HG03196 (cell line): Measurements from ENCODE around the gene TMEM45B.
"Not testable (repeated sequence)": the region's sequence is repeated elsewhere in the genome, so short reads cannot be mapped to it uniquely, and the experiment has no call there.

Experiments used
- ATAC-seq: cut with Tn5 transposase; IDR thresholded peaks from one replicate; pipeline ENCODE4 v1.9.1; 2021; ENCODE audit not compliant: unreplicated experiment

The TMEM45B gene

DNA sequence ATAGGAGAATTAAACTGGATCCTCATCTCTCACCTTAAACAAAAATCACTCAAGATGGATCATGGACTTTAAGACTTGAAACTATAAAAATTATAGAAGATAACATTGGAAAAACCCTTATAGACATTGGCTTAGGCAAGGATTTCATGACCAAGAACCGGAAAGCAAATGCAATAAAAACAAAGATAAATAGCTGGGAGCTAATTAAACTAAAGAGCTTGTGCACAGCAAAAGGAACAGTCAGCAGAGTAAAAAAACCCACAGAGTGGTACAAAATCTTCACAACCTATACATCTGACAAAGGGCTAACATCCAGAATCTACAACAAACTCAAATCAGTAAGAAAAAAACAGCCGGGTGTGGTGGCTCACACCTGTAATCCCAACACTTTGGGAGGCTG is 7.4 kb upstream of the TMEM45B start:
- not testable (repeated sequence) for ATAC-seq

DNA sequence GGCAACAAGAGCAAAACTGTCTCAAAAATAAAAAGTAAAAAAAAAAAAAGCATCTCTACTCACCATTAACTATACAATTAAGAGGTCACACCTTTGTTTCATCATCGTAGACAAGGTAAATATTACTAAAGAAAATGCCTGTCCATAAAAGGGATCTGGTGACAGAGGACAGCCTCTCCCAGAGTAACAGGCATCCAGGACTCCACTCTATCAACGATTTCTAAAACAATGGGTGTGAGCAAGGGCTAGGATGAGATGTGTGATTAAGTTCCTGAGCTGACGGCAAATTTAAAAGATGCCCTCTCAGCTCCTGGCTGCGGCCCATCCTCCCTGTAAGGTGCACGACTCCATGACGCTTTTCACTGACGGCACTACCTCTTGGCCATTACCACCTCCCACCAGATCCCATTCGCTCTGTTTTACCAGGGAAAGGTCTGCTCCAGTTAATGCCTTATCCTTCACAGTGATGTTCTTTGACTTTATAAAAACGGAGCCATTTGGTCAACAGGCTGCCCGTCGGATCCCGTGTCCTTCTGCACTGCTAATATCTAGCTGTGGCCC is 2.3 kb upstream of the TMEM45B start:
- no peak for ATAC-seq

DNA sequence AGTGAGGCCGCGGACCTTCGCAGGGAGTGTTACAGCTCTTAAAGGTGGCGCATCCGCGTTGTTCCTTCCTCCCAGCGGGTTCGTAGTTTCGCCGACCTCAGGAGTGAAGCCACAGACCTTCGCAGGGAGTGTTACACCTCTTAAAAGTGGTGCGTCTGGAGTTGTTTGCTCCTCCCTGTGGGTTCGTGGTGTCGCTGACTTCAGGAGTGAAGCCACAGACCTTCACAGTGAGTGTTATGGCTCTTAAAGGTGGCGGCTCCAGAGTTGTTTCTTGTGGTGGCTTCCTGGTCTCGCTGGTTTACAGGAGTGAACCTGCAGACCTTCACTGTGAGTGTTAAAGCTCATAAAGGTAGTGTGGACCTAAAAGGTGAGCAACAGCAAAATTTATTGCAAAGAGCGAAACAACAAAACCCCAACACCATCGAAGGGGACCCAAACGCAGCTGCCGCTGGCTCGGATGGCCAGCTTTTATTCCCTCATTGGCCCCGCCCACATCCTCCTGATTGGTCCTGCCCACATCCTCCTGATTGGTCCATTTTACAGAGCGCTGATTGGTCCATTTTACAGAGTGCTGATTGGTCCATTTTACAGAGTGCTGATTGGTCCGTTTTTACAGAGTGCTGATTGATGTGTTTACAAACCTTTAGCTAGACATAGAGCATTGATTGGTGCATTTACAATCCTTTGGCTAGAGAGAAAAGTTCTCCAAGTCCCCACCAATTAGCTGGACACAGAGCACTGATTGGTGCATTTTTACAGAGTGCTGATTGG is 1.2 kb upstream of the TMEM45B start:
- ATAC-seq = no peak

GRCh38 chr11:129817534-129818051 is 1.9 kb downstream of the TMEM45B start:
- no peak for ATAC-seq

DNA sequence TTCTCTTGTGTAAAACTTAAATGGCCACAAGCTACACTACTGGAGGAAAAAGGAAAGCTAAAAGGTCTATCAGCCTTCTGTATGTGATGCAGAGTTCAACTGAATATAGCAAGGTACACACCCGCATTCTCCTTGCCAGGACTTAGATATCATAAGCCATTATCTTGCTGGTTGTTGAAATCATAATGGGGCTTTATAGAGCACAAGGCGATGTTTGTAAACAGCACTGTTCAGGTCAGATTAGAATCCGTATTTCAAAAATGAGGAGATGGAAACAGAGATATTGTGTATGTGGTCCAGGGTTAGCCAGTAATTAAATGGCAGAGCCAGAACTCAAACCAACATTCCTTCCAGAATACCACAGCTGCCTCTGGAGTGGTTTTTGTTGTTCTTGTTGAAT is 2.6 kb downstream of the TMEM45B start:
- not testable (repeated sequence) for ATAC-seq

DNA sequence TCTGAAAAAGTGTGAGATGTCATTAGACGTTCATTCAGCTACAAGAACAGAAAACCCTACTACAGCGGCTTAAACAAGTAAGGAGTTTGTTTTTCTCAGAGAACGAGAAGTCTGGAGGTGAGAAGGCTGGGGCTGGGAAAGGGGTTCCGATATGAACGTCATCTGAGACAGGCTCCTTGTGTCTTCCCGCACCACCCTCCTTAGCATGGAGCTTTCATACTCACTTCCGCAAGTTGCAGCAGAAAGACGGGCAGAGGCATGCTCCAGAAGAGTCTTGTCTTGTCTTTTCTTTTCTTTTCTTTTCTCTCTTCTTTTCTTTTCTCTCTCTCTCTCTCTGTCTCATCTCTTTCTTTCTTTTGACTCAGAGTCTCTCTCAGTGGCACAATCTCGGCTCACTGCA is 3.6 kb downstream of the TMEM45B start:
- no peak for ATAC-seq

DNA sequence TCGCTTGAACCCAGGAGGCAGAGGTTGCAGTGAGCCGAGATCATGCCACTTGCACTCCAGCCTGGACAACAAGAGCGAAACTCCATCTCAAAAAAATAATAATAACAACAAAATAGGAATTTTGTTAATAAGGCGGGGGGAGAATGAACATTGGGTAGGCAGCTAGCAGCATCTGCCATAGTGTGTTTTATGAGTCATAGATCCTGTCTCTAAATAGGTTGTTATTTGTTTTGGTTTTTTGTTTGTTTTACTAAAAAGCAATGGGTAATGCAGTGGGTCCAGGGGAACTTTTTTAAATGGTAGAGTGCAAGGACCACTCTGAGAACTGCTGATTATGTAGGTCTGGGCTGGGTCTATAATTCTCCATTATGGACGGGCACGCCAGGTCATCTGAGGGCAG is 4.6 kb downstream of the TMEM45B start:
- ATAC-seq = not testable (repeated sequence)

DNA sequence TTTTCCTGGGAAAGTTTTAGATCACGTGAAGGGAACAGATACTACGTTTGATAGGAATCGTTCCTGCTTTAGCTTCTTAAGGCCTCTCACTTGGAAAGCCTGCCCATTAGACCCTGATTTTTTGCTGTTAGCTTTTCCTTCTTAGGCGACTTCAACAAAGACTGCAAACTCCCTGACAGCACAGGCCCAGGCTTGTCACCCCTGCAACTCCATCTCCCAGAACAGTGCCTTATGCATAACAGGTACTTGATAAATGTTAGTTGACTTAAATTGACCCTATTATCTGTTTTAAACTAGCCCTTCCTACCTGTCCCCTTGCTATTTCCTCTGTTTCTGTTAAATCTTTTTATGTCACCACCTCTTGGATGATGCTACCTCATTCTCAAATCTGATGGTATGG is 7.6 kb downstream of the TMEM45B start:
- not testable (repeated sequence) for ATAC-seq

- not testable (repeated sequence) for ATAC-seq
Measured at GRCh38 chr11:129823799-129824198, 8.2 kb downstream of the TMEM45B start.

- no peak for ATAC-seq
Measured at GRCh38 chr11:129825380-129825779, 9.7 kb downstream of the TMEM45B start.

GRCh38 chr11:129828301-129828836 is 12.7 kb downstream of the TMEM45B start:
- ATAC-seq = no peak

DNA sequence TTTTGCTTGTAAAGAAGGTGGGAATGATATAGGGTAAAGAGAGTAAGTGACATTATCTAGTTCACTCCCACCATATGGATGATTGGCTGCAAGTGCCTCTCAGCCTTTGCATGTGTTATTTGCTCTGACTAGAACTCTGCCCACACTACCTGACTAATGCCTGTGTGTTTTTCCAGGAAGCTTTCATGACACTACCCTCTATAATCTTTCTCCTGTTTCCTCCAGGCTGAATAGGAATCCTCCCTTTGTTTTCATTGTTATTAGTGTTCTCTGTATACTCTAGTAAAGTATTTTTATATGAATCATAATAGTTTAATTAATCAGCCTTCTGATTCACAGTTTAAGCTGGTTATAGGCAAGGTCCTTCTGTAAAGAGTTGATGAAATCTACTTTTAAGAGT is 13.8 kb downstream of the TMEM45B start:
- ATAC-seq = not testable (repeated sequence)

- not testable (repeated sequence) for ATAC-seq
Measured at GRCh38 chr11:129831227-129831626, 15.6 kb downstream of the TMEM45B start.

DNA sequence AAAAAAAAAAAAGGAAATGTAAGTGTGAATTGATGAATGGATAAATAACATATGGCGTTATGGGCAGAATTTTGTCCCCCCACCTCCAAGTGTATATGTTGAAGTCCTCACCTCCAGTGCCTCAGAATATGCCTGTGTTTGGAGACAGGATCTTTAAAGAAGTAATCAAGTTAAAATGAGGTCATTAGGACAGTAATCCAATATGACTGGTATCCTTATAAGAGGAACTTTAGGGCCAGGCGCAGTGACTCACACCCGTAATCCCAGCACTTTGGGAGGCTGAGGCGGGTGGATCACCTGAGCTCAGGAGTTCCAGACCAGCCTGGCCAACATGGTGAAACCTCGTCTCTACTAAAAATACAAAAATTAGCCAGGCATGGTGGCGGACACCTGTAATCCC is 17.6 kb downstream of the TMEM45B start:
- ATAC-seq = not testable (repeated sequence)

DNA sequence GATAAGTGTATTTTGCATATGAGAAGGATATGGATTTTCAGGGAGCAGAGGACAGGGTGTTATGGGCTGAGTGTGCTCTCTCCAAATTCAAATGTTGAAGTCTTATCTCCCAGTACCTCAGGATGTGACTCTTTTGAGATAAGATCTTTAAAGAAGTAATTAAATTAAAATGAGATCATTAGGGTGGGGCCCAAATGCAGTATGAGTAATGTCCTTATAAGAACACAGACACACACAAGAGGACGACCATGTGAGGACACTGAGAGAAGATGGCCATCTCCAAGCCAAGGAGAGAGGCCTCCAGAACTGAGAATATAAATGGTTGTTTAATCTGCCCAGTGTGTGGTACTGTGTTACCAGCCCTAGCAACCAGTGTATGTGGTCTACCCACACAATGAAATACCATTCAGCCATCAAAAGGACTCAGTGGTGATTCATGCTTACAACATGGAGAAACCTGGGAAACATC is 20.8 kb downstream of the TMEM45B start:
- ATAC-seq = not testable (repeated sequence)

DNA sequence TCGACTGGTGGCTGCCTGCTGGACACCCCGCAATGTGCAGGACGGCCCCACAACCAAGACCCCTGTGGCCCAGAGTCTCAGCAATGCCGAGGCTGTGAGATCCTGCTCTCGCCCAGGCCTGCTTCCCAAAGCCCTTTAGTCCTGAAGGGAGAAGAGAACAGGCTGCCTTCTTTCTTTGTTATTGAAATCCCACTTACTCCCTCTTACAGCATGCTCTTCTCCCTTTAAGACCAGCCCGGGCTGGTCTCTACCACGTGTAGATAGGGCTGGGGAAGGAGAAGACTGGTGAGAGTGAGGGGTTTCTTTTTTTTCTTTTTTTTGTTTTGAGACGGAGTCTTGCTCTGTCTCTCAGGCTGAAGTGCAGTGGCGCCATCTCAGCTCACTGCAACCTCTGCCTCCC is 21.3 kb downstream of the TMEM45B start:
- no peak for ATAC-seq

DNA sequence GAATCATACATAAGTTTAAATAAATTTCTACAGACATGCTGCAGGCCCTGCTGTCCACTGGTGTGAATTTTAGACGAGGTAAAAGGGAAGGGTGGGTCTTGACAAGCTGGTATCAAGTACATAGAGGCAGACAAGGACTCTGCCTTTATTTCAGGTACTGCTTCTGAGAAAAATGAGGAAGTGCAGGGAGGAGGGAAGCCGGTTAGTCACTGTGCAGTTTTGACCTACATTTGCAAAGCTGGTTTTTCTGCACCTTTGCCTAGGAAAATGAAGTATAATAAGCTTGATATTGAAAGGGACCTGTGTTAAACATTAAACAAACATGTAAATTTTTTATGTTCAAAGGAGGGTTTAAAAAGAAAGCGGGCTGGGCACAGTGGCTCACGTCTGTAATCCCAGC is 24.6 kb downstream of the TMEM45B start:
- no peak for ATAC-seq

DNA sequence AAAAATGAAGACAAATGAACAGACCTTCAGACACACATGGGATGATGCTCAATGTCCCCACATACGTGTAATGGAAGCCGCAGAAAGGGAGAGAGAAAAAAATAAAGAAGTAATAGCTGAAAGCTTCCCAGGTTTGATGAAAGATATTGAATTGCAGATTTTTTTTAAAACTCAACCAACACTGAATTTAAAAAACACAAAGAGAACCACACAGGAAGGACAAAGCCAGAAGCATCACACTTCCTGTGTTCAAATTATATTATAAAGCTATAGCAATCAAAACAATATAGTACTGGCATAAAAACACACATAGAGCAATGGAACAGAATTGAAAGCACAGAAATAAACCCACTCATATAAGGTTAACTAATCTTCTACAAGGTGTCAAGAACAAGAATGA is 26.5 kb downstream of the TMEM45B start:
- ATAC-seq = no peak

- no peak for ATAC-seq
Measured at GRCh38 chr11:129846508-129847335, 31.1 kb downstream of the TMEM45B start.

DNA sequence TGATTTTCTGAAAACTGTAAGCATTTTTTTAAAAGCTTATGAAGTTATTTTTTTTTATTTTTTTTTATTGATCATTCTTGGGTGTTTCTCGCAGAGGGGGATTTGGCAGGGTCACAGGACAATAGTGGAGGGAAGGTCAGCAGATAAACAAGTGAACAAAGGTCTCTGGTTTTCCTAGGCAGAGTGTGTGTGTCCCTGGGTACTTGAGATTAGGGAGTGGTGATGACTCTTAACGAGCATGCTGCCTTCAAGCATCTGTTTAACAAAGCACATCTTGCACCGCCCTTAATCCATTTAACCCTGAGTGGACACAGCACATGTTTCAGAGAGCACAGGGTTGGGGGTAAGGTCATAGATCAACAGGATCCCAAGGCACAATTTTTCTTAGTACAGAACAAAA is 31.7 kb downstream of the TMEM45B start:
- not testable (repeated sequence) for ATAC-seq

GRCh38 chr11:129849447-129850130 is 33.9 kb downstream of the TMEM45B start:
- ATAC-seq = no peak
